ENCODE measurements around the gene MT1B. TPM values are rescaled to one million over a fixed set of nuclear protein-coding genes. Genes with fewer than 3 reads are reported as not detected.

MT1B gene
- total and polyA plus RNA-seq, 2 of the 13 experiments (the other 11 are each of a cell fraction or from before 2014, with no cell fraction given) = 0.89 TPM; not detected in 1

DNA sequence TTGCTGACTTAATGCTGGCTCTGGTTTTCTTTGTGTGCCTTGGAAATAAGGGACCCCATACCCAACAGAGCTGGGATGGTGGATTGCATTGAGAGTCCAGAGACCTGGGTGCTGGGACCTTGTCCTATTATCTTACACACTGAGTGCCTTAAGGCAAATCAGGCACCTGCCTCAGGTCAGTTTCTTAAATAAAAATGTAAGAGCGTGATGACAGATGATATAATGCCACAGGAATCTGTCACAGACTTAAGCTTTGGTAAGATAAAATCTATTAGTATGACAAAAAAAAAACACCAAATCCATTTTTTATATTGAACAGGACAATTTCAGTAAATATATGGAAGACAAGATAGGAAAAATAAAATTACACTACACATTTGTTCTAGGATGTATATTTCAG is 11.6 kb upstream of the MT1B start (continued):
- TF ChIP-seq, protein P1, sequence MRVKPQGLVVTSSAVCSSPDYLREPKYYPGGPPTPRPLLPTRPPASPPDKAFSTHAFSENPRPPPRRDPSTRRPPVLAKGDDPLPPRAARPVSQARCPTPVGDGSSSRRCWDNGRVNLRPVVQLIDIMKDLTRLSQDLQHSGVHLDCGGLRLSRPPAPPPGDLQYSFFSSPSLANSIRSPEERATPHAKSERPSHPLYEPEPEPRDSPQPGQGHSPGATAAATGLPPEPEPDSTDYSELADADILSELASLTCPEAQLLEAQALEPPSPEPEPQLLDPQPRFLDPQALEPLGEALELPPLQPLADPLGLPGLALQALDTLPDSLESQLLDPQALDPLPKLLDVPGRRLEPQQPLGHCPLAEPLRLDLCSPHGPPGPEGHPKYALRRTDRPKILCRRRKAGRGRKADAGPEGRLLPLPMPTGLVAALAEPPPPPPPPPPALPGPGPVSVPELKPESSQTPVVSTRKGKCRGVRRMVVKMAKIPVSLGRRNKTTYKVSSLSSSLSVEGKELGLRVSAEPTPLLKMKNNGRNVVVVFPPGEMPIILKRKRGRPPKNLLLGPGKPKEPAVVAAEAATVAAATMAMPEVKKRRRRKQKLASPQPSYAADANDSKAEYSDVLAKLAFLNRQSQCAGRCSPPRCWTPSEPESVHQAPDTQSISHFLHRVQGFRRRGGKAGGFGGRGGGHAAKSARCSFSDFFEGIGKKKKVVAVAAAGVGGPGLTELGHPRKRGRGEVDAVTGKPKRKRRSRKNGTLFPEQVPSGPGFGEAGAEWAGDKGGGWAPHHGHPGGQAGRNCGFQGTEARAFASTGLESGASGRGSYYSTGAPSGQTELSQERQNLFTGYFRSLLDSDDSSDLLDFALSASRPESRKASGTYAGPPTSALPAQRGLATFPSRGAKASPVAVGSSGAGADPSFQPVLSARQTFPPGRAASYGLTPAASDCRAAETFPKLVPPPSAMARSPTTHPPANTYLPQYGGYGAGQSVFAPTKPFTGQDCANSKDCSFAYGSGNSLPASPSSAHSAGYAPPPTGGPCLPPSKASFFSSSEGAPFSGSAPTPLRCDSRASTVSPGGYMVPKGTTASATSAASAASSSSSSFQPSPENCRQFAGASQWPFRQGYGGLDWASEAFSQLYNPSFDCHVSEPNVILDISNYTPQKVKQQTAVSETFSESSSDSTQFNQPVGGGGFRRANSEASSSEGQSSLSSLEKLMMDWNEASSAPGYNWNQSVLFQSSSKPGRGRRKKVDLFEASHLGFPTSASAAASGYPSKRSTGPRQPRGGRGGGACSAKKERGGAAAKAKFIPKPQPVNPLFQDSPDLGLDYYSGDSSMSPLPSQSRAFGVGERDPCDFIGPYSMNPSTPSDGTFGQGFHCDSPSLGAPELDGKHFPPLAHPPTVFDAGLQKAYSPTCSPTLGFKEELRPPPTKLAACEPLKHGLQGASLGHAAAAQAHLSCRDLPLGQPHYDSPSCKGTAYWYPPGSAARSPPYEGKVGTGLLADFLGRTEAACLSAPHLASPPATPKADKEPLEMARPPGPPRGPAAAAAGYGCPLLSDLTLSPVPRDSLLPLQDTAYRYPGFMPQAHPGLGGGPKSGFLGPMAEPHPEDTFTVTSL (CRISPR knock-in tag; IDR thresholded peaks at IDR 0.05; ENCODE audit: borderline replicate concordance) = no peak
- TF ChIP-seq ZNF333 (CRISPR knock-in tag; IDR thresholded peaks at IDR 0.05; ENCODE audit: borderline replicate concordance) = no peak
- TF ChIP-seq, protein P2, sequence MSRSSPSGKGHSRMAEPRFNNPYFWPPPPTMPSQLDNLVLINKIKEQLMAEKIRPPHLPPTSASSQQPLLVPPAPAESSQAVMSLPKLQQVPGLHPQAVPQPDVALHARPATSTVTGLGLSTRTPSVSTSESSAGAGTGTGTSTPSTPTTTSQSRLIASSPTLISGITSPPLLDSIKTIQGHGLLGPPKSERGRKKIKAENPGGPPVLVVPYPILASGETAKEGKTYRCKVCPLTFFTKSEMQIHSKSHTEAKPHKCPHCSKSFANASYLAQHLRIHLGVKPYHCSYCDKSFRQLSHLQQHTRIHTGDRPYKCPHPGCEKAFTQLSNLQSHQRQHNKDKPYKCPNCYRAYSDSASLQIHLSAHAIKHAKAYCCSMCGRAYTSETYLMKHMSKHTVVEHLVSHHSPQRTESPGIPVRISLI (CRISPR knock-in tag; IDR thresholded peaks at IDR 0.05; ENCODE audit: borderline replicate concordance) = no peak
- TF ChIP-seq, protein P3, sequence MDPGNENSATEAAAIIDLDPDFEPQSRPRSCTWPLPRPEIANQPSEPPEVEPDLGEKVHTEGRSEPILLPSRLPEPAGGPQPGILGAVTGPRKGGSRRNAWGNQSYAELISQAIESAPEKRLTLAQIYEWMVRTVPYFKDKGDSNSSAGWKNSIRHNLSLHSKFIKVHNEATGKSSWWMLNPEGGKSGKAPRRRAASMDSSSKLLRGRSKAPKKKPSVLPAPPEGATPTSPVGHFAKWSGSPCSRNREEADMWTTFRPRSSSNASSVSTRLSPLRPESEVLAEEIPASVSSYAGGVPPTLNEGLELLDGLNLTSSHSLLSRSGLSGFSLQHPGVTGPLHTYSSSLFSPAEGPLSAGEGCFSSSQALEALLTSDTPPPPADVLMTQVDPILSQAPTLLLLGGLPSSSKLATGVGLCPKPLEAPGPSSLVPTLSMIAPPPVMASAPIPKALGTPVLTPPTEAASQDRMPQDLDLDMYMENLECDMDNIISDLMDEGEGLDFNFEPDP (CRISPR knock-in tag; conservative IDR thresholded peaks at IDR 0.05) = no peak
- TF ChIP-seq, protein P4, sequence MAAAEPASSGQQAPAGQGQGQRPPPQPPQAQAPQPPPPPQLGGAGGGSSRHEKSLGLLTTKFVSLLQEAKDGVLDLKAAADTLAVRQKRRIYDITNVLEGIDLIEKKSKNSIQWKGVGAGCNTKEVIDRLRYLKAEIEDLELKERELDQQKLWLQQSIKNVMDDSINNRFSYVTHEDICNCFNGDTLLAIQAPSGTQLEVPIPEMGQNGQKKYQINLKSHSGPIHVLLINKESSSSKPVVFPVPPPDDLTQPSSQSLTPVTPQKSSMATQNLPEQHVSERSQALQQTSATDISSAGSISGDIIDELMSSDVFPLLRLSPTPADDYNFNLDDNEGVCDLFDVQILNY (CRISPR knock-in tag; conservative IDR thresholded peaks at IDR 0.05) = no peak
- no peak for TF ChIP-seq FLYWCH1 (CRISPR knock-in tag; IDR thresholded peaks at IDR 0.05)
- TF ChIP-seq, protein P5, sequence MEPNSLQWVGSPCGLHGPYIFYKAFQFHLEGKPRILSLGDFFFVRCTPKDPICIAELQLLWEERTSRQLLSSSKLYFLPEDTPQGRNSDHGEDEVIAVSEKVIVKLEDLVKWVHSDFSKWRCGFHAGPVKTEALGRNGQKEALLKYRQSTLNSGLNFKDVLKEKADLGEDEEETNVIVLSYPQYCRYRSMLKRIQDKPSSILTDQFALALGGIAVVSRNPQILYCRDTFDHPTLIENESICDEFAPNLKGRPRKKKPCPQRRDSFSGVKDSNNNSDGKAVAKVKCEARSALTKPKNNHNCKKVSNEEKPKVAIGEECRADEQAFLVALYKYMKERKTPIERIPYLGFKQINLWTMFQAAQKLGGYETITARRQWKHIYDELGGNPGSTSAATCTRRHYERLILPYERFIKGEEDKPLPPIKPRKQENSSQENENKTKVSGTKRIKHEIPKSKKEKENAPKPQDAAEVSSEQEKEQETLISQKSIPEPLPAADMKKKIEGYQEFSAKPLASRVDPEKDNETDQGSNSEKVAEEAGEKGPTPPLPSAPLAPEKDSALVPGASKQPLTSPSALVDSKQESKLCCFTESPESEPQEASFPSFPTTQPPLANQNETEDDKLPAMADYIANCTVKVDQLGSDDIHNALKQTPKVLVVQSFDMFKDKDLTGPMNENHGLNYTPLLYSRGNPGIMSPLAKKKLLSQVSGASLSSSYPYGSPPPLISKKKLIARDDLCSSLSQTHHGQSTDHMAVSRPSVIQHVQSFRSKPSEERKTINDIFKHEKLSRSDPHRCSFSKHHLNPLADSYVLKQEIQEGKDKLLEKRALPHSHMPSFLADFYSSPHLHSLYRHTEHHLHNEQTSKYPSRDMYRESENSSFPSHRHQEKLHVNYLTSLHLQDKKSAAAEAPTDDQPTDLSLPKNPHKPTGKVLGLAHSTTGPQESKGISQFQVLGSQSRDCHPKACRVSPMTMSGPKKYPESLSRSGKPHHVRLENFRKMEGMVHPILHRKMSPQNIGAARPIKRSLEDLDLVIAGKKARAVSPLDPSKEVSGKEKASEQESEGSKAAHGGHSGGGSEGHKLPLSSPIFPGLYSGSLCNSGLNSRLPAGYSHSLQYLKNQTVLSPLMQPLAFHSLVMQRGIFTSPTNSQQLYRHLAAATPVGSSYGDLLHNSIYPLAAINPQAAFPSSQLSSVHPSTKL (CRISPR knock-in tag; IDR thresholded peaks at IDR 0.05) = no peak
- no peak for TF ChIP-seq PPARG (CRISPR knock-in tag; conservative IDR thresholded peaks at IDR 0.05)
- no peak for TF ChIP-seq TP53 (CRISPR knock-in tag; conservative IDR thresholded peaks at IDR 0.05)
- TF ChIP-seq, protein P6, sequence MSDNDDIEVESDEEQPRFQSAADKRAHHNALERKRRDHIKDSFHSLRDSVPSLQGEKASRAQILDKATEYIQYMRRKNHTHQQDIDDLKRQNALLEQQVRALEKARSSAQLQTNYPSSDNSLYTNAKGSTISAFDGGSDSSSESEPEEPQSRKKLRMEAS (IDR thresholded peaks at IDR 0.05) = no peak
- no peak for TF ChIP-seq TEAD2 (CRISPR knock-in tag; IDR thresholded peaks at IDR 0.05)
